Measurements from ENCODE around the gene VPS37C.

DNA sequence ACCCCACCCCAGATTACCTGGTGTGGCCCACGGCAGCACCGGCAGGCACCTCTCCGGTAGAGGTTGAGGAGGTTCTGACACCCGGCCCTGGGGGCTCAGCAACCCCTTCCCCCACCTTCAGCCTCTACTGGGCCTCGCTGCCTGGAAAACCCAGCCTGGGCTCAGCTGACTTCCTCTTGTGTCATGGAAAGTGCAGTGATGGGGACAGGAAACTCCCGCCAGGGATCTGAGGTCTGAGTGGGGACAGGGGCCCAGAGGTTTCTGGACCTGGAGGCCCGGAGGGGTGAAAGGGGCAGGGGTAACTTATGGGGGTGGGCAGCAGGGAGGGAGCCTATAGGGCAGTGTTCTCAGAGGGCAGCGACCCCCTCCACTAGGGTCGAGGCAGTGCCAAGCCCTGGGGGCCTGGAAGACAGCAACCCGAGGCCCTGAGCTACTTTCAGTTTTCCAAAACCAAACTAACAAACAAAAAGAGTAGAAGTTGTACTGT, 68.9 kb downstream of the VPS37C start:
- TF ChIP-seq JUND (IDR thresholded peaks at IDR 0.05) (no peak), CTCF (IDR thresholded peaks at IDR 0.05; ENCODE audit: low read depth, low read length, missing input control) (no peak)
- TF ChIP-seq, protein P1, sequence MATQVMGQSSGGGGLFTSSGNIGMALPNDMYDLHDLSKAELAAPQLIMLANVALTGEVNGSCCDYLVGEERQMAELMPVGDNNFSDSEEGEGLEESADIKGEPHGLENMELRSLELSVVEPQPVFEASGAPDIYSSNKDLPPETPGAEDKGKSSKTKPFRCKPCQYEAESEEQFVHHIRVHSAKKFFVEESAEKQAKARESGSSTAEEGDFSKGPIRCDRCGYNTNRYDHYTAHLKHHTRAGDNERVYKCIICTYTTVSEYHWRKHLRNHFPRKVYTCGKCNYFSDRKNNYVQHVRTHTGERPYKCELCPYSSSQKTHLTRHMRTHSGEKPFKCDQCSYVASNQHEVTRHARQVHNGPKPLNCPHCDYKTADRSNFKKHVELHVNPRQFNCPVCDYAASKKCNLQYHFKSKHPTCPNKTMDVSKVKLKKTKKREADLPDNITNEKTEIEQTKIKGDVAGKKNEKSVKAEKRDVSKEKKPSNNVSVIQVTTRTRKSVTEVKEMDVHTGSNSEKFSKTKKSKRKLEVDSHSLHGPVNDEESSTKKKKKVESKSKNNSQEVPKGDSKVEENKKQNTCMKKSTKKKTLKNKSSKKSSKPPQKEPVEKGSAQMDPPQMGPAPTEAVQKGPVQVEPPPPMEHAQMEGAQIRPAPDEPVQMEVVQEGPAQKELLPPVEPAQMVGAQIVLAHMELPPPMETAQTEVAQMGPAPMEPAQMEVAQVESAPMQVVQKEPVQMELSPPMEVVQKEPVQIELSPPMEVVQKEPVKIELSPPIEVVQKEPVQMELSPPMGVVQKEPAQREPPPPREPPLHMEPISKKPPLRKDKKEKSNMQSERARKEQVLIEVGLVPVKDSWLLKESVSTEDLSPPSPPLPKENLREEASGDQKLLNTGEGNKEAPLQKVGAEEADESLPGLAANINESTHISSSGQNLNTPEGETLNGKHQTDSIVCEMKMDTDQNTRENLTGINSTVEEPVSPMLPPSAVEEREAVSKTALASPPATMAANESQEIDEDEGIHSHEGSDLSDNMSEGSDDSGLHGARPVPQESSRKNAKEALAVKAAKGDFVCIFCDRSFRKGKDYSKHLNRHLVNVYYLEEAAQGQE (IDR thresholded peaks at IDR 0.05) = no peak
